Stimulated activated CD8-positive, alpha-beta memory T cell treated with anti-CD3 and anti-CD28 coated beads, Interleukin-15, amount 100 ng/mL, for 4 hours (primary cell): ENCODE results near the gene ETV1.
A peak's percentile ranks its signal among the peaks of the same experiment; 100 is the strongest.

Source experiments
- DNase-seq, 2 donors: peaks; one replicate each; pipeline ENCODE4 v3.0.0-alpha.2; 2020; ENCODE audit warnings: low read depth in 2 of 2

ETV1 gene

DNA sequence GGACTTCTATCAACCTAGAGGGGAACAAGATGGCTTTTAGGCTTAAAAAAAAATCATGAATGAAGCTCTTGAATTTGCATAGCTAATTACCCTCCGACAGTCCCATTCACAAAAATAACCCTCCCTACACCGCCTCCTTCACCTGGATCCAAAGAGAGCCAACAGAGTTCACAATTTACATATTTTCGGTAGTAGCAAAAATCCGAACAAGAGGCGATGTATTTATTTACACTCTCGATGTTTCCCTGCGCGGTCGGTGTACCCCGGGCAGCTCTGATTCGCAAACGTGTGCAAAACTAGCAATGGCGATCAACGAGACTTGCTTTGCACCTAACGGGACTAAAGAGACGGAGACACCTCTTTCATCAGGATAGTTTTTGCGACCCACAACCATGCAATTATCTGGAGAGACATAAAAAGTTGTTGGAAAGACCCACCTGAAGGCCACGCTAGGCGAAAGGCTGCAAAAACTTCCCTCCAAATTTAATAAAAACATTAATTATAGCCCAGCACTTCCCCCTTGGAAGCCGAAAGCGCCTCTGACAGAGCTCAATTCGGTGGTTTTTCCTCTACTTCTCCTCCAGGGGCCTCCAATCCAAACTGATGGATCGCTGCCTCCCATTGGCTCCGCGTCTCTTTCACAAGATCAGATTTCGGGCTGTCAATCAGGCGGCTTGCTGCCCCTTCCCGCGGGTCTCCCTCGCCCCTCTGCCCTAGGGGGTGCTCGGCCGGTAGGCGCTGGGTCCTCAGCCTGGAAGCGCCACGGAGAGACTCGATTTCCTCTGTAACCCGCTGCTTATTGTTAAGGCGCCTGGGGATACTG lies at the start of gene ETV1:
TSS of gene ETV1 (minus strand) at position 541 of the 823 bp plus-strand sequence. CDS start 614 bp downstream, outside the sequence.
- DNase-seq: no peak

DNA sequence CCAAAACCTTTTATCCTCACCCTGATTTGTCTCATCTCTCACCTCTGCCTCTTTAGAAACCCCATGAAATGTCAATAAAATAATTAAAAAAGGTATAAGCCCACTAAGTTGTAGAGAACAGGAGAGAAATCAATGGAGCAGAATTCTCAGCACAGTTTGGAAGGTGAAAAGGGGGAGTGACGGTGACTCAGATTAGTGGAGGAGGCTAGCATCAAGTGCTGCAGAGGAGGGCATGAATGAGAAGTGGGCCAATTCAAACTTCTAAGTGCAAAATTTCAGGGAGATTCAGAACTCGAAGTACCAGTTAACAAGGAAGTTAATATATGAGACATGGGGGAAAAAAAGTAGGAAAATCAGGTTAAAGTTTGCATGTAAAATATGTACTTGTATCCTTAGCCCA lies 34.9 kb upstream of the ETV1 start:
- no peak for DNase-seq

DNA sequence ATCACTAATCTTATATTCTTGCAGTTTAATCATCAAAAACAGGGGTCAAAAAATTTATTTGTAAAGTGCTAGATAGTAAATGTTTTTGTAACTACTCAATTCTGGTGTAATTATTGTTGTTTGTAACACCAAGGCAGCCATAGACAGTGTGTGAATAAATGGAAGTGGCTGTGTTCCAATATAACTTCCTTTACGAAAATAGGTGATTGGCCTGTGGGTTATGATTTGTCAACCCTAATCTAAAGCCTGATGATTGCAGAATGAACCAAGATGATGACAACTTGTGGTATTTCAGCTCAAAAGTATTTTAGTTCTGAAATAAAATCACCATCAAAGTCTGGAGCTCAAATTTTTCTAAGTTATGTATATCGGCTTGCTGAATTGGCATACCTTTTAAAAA lies 34.4 kb upstream of the ETV1 start:
- no peak for DNase-seq

DNA sequence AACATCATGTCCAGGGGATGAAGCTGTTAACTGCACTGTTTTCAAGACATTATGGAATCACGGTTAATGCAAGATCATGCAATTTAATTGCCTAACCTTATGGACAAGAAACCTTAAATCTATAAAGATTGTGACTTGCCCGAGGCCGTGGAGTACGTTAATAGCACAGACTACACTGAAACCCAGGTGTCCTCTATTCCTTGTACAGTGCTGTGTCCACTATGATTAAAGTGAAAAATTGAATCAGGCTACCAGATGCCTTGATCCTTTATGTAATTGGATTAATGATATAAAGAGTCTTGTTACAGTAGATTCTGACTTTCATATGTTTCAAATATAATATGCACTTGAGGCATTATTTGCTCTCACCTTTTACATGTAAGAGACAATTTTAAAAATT lies 33.9 kb upstream of the ETV1 start:
- DNase-seq: no peak

DNA sequence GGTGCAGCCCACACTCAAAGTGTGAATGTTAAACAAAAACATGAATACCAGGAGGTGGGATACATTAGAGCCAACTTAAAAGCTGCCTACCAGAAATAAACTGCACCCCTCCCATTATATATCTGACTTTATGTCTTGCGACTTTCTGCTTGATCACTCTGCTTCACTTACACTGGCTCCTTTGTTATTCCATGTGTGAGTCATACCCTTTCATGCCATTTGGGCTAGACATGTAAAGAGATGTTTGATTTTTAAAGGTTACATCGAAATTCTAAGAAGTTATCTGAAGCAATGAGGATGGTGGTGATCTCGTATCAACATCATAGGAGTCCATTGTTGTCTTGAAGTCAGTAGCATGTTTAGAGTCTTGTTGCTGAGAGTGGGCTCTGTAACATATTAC lies 31.6 kb upstream of the ETV1 start:
- no peak for DNase-seq

DNA sequence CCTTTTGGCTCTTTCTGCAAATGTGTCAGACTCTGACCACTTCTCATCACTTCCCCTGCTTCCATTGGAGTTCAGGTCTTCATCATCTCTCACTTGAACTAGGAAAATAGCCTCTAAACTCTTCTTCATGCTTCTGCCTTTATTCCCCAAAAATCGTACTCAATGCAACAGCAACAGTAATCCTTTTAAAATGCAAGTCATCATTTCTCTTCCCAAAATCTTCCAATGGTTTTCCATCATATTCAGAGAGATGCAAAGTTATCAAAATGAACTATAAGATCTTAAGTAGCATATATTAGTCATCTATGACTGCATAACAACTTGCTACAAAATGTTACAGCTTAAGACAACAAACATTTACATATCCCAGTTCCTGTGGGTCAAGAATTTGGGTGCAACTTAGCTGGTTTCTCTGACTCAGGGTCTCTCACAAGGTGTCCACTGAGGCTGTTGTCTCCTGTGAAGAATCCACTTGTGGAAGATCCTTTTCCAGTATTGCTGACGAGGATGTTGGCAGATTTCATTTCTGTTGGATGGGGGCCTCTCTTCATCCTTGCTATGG lies 31.0 kb upstream of the ETV1 start:
- DNase-seq: no peak

DNA sequence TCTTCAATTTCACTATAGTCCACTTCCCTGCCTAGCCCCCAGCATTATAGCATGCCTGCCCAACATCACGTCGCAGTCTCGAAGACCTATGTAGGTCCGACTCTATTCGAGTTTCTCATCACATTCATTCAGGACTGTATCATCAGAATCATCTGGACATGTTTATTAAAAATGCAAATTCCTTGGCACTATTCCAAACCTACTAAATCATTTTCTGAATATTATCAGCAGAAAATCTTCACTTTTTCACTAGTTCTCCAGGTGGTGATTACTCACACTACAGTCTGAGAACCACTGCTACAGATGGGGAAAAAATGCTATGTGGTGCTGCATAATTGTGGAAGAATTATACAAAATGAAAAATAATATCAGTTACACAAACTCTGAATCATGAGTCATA lies 29.3 kb upstream of the ETV1 start:
- DNase-seq: no peak

DNA sequence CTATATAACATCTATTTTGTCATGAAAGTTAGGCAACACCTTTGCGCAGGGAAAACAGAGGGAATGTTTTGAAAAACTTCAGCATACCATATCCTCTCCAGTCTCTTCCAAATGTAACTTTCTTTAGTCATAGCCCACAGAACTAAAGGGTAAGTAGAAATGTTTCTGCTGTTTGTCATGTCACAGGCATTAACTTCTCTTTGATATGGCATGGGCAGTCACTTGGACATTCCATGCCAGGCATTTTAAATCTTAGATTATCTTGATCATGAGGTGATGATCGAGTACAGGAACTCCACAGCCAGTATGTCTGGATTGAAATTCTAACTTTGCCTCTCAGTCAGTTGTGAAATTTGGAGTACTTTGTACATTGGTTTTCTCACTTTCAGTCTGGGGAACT lies 27.5 kb upstream of the ETV1 start:
- no peak for DNase-seq

DNA sequence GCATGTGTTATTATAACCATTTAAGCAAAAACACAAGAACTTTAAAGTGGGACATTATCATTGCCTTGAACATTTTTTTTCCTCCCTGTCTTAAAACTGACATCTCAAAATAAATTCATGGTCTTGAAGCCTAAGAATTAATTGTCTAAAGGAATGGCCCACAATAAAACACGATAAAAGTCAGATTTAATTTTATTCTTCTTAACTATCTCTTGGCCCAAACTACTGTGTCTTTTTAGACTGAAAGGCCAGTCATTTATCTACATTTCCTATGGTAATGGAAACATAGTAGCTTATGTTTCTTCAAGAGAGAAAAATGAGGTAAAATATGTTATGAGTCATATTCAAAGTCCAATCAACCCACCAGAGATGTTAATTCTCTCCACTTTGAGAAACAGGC lies 24.4 kb upstream of the ETV1 start:
- DNase-seq: no peak

DNA sequence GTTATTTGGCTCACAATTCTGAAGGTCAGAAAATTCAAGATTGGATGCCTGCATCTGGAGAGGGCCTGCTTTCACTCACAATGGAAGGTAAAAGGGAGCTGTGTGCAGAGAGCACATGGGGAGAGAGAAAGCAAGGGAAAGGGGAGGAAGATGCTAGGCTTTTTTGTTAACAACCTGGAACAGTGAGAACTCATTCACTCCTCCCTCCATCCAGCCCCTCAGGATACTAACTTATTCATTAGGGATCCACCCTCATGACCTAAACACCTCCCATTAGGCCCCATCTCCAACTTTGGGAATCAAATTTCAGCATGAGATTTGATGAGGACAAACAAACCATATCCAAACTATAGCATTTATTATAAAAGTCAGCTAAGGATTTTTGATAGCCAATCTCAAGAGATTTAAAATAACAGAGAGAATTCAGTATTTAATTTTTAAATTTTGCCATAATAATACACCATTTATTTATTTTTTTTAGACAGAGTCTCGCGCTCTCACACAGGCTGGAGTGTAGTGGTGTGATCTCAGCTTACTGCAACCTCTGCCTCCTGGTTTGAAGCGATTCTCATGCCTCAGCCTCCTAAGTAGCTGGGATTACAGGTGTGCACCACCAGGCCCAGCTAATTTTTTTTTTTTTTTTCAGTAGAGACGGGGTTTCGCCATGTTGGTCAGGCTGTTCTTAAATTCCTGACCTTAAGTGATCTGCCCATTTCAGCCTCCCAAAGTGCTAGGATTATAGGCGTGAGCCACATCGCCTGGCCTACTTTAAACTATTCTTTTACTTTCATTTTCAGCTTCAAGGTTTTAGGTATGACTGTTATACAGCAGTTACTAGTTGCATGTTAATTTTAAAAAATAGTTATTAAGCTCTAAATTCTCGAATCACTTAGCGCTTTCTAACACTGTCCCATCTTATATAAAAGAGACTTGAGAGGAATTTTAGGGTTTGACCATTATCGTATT lies 20.3 kb upstream of the ETV1 start:
- no peak for DNase-seq

DNA sequence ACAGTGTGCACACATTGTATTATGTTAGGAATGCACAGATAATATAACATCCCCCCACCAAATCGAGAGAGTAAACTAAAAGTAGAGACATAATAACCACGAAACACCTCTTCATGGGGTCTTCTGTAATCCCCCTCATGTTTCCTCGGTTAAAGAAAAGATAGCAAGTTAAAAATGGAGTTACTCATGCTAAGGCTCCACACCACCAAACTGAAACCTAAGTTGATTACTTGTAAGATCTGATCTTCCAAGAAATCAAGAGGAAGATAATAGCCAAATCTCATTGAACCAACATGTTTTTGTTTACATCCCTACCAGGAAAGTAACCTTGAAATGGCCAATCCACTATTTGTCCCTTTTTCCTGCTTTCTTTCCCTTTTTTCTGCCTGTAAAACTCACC lies 11.7 kb upstream of the ETV1 start:
- DNase-seq: no peak

DNA sequence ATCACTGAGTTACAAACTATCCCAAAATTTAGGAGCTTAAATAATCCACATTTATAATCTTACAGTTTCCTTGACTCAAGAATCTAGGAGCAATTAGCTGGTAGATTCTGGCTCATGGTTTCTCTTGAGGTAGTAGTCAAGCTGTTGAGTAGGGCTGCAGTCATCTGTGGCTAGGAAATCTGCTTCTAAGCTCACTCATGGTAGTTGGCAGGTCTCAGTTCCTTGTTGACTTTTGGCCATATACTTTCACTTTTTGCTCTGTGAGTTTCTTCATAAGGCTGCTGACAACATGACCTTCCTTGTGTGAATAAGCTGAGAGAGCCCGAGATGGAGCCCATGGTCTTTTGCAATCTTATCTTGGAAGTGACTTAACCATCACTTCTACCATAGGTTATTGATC lies 10.8 kb upstream of the ETV1 start:
- no peak for DNase-seq

DNA sequence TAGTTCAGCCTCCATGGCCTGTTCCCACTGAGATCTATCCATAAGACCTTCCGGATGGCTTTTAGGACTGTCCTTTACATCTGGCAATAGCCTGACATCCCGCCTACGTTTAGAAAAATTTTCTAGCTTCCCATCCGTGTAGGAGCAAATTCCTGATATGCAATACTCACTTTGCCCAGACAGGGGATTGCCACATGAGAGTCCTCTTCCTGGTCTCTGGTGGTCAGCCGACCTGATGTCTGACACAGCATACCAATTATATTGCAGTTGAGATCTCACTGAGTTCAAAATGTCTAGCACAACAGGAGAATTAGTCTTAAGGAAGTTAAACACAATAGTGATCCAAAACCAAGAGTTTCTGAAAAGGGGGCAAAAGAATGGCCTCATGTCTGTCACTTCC lies 9.4 kb upstream of the ETV1 start:
- no peak for DNase-seq

DNA sequence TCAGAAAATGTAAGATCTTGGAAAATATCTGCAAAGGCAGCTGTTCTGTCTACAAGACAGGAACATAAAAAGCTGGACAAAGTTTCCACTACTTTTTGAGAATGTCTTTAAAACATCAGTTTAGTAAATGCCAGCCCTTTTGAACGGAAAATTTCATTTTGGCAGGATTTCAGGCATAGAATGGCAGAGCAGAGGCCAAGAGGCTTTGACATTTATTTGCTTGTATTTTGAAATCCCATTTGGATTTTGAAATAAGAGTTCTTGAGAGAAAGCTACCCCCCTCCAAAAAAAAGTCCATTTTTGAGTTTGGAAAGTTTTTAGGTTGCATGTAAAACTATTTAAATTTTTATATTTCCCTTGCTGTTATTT lies 3.1 kb upstream of the ETV1 start:
- no peak for DNase-seq

DNA sequence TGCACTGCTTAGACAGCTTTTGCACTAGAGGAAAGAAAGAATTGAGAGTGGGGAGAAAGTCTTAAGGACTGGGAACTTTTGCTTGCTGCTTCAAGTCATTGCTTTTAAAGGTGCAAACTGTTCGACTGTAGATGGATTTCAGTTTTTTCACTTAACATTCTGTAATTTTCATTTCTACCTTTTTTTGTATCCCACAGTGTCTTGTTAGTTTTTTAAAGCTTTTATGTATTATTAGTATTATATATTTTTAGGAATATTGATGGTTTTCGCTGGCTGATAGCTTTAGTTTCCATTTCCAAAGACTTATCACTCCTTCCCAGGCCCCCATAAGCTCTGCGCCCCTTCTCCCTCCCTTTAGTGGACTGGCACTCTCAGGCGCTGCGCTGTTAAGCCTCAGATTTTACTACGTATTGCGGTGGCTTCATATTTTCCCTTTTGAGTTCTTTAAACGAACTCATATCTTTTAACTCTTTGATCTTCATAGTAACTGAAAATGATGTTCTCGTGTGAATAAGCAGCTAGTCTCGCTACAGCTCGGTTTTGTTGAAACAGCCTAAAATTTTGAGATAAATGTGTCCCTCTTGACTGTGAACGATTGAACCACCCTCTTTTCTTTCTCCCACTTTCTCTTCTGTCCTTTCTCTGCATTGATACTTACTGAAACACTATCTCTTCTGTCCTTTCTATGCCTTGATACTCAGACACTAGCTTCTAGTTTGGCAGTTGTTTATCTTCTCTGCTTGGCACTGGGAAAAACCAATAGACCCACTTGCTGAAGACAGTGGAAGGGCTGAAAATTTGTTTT lies 2.5 kb upstream of the ETV1 start:
- DNase-seq: no peak

DNA sequence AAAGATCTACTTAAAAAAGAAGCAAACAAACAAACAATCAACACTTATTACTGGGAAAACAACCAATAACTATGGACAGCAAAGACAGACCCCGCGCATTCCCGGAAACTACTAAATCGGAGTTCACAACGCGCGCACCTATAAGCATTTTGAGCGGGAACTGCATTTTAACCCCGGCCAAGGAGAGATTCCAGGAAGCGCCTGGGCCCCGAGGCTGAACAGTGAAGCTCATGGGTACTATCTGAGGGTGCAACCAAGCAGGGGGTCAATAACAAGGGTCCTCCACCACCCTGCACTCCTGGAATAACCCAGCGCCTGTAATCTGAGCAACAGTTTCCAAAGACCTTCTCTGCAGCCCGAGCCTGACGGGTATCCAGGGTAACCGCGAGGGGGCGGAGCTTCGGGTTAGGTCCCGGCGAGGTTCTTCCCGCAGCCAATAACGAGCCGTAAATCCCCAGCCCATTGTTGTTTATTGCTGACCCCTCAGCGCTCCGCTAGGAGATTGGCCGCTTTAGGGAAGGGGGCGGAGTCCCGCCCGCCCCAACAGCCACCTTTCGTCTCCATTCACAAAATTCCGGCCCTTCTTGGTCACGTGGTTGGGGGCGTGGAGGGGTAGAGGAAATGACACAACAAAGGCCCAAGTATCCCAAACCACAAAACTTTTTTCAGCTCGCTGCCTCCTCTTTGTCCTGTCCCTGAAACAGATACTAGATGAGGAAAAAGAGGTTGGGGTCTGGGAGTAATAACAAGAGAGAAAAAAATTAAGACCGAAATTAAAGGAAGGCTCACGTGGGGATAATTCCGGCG lies 1.7 kb upstream of the ETV1 start:
- DNase-seq: peak; percentile 30 to 39

DNA sequence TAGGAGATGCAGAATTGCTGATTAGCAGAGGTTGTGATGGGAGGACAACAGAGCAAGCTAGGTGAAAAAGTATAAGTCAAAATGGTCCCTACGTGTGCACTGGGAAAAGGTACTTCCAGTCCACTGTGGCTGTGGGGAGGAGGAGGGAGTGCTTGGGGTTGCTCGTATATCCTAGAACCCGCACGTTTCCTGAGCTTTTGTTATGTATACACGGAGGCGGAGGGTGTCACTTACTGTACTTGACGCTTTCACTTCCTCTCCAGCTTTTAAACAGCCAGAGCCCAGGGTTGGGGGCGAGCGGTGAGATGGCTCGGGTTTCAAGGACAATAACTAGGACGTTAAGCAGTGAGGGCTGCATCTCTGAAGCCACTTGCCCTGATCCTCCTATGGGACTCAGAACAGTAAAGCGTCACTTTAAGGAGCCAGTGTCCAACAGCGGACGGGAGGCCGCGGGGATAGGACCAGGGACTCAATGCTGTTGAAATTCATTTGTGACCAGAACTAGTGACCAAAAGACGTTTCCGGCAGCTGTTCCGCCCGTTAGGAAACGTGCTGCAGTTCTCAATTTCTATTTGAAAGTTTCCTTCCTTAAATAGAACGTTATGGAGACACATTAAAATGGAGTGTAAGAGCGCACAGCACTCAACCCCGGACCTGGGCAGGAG lies 985 bp upstream of the ETV1 start:
- DNase-seq: no peak

DNA sequence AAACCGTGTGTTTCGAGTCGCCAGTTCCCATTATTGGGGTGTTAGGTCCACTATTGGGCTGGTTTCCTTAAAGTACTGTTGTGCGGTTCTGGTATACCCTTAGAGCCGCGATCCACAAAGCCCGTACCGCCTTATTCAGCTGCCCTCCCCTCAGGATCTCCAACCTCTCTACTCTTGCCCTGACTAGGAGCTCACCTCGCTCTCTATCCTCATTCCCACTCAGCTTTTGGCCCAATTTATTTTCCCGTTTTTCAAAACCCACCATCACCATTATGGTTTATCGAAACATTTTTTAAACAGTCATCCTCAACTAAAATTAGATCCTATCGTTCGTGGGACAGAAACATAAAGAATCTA lies 461 bp upstream of the ETV1 start:
- no peak for DNase-seq

DNA sequence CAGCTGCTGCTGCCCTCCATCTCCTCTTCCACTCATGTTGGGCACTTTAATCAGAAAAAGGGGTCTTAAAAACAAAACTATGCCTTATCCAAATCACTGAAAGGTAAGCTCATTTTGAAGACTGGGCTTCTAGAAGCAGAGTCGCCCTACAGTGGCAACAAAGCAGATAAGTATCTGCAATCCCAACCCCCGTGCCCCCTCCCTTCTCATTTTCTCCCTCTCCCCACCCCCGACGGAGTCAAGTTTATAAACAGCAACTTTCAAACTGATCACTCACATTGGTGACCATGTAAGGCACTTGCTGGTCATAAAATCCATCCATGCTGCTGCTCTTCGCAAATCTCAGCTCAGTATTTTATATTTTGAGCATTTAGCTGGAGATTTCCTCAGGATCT lies 738 bp downstream of the ETV1 start:
- no peak for DNase-seq

DNA sequence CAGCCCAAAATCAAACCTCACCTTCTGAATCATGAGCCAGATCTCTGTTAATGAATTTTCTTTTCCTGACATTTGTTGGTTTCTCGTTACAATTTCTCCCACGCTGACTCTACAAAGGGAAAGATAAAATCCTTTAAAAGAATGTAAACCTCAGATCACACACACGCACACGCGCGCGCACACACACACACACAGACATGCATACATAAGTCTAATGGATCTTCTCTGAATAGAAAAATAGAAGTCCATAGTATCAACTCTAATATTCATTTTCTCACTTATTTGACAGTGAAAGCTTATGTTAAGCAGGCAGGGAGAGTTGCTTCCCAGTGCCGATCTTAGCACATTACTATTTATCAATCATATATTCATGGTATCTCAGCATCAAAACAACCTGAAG lies 1.4 kb downstream of the ETV1 start:
- no peak for DNase-seq

DNA sequence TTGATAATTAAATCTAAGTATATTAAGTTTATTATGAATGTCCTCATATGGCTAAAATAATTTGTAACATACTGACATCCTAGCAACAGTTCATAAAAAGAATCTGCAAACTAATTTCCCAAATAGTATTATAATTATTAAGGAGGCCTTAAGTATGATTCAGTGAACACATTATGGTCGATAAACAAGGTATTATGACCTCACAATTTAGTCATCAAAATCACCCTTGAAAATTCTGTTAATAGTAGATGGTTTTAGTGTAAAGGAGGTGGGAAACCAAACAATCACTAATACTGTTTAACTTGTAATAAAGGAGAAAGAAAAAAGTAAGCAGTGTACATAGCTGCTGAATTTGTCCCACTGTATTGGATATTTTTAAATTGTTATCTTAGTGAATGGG lies 2.1 kb downstream of the ETV1 start:
- no peak for DNase-seq
